WTC11 (cell line): ENCODE data around the gene NALCN.

ENCODE experiments used
- ARID4B ChIP-seq: sonication (generic); formaldehyde crosslinking; IDR thresholded peaks from 2 replicates; pipeline ENCODE4 v1.8.0; 2023; ENCODE audit warnings: missing genetic modification reagents, mild to moderate bottlenecking, borderline replicate concordance
- CTCF ChIP-seq: fragments of 200-600 bp; IDR thresholded peaks from 2 replicates; pipeline ENCODE4 v1.8.0; 2022; ENCODE audit warnings: antibody characterized with exemption
- FOXP4 ChIP-seq: sonication (generic); formaldehyde crosslinking; IDR thresholded peaks from 2 replicates; pipeline ENCODE4 v1.8.0; 2022; ENCODE audit warnings: mild to moderate bottlenecking, missing genetic modification reagents
- GTF2I ChIP-seq: fragments of 250-450 bp; sonication (Bioruptor Pico); conservative IDR thresholded peaks from 2 replicates; pipeline ENCODE4 v1.4.0; 2021; ENCODE audit warnings: mild to moderate bottlenecking
- MAX ChIP-seq: sonication (generic); formaldehyde crosslinking; IDR thresholded peaks from 2 replicates; pipeline ENCODE4 v1.8.0; 2022; ENCODE audit warnings: mild to moderate bottlenecking, missing genetic modification reagents
- NR1H2 ChIP-seq: sonication (generic); formaldehyde crosslinking; IDR thresholded peaks from 2 replicates; pipeline ENCODE4 v1.9.0; 2021; ENCODE audit warnings: mild to moderate bottlenecking, moderate library complexity, missing genetic modification reagents
- NR2C2 ChIP-seq: sonication (generic); formaldehyde crosslinking; IDR thresholded peaks from 2 replicates; pipeline ENCODE4 v1.8.0; 2022; ENCODE audit warnings: mild to moderate bottlenecking, missing genetic modification reagents
- TEAD4 ChIP-seq: sonication (generic); formaldehyde crosslinking; IDR thresholded peaks from 2 replicates; pipeline ENCODE4 v1.8.0; 2022; ENCODE audit warnings: mild to moderate bottlenecking, missing genetic modification reagents
- ZBTB43 ChIP-seq: sonication (generic); formaldehyde crosslinking; IDR thresholded peaks from 2 replicates; pipeline ENCODE4 v1.8.1; 2023; ENCODE audit warnings: mild to moderate bottlenecking, missing genetic modification reagents

GRCh38 chr13:101327871-101328270 is 88.4 kb downstream of the NALCN start:
- TF ChIP-seq CTCF (no peak), GTF2I (CRISPR knock-in tag) (no peak), ZBTB43 (no peak), FOXP4 (CRISPR knock-in tag) (no peak), MAX (CRISPR knock-in tag) (no peak), ARID4B (no peak), NR1H2 (CRISPR knock-in tag) (no peak), TEAD4 (CRISPR knock-in tag) (no peak), NR2C2 (no peak)
